ENCODE results near the gene UCP3.

Gene UCP3

GRCh38 chr11:74008373-74009229, at the start of gene UCP3:
UCP3 (minus strand) TSS chr11:74009085; CDS start chr11:74007042, 2,043 bp downstream.
- FAIRE-seq = no peak

- FAIRE-seq = no peak
Measured at GRCh38 chr11:74057249-74058151, 48.6 kb upstream of the UCP3 start.

- FAIRE-seq = no peak
Measured at GRCh38 chr11:74055938-74056337, 47.1 kb upstream of the UCP3 start.

GRCh38 chr11:74050465-74050864, 41.6 kb upstream of the UCP3 start:
- no peak for FAIRE-seq

GRCh38 chr11:74048993-74049392, 40.1 kb upstream of the UCP3 start:
- no peak for FAIRE-seq

- no peak for FAIRE-seq
Measured at GRCh38 chr11:74044538-74044937, 35.7 kb upstream of the UCP3 start.

- FAIRE-seq = no peak
Measured at GRCh38 chr11:74043450-74043849, 34.6 kb upstream of the UCP3 start.

GRCh38 chr11:74037309-74037708, 28.4 kb upstream of the UCP3 start:
- FAIRE-seq = no peak

- no peak for FAIRE-seq
Measured at GRCh38 chr11:74035264-74035663, 26.4 kb upstream of the UCP3 start.

GRCh38 chr11:74033046-74033445, 24.2 kb upstream of the UCP3 start:
- FAIRE-seq = no peak

GRCh38 chr11:74030723-74031676, 22.1 kb upstream of the UCP3 start:
- FAIRE-seq = no peak

- no peak for FAIRE-seq
Measured at GRCh38 chr11:74025467-74026166, 16.7 kb upstream of the UCP3 start.

- no peak for FAIRE-seq
Measured at GRCh38 chr11:74024261-74025029, 15.6 kb upstream of the UCP3 start.

- FAIRE-seq = no peak
Measured at GRCh38 chr11:74023276-74023675, 14.4 kb upstream of the UCP3 start.

GRCh38 chr11:74022546-74022945, 13.7 kb upstream of the UCP3 start:
- FAIRE-seq = no peak

- FAIRE-seq = no peak
Measured at GRCh38 chr11:74021998-74022397, 13.1 kb upstream of the UCP3 start.

- FAIRE-seq = no peak
Measured at GRCh38 chr11:74020539-74020938, 11.7 kb upstream of the UCP3 start.

GRCh38 chr11:74019860-74020259, 11.0 kb upstream of the UCP3 start:
- no peak for FAIRE-seq

- FAIRE-seq = no peak
Measured at GRCh38 chr11:74019104-74019738, 10.3 kb upstream of the UCP3 start.

- no peak for FAIRE-seq
Measured at GRCh38 chr11:74018331-74019005, 9.6 kb upstream of the UCP3 start.

Data from endometrium (tissue), 2 donors.